HCT116 (cell line): ENCODE data around the gene CCDC192. TPM values are rescaled to one million over a fixed set of nuclear protein-coding genes. Genes with fewer than 3 reads are reported as not detected.

Experiments
- ATAC-seq: fragments of 200-7000 bp; cut with Tn5 transposase; 2 replicates; pipeline ENCODE4 v1.9.1; 2020; ENCODE audit warnings: mild to moderate bottlenecking, moderate library complexity
- BruUV-seq: library from RNA; stranded (reverse); fragments of 400-500 nt; replicated peaks from 2 replicates; lab custom pipeline; 2021; lab: Mats Ljungman, UMichigan
- CTCF ChIA-PET: fragments of 300-600 bp; sonication (Branson Sonifier 250); formaldehyde crosslinking; loops from one replicate; lab custom pipeline; 2021; ENCODE audit warnings: antibody characterized with exemption; lab: Charles Lee
- POLR2A ChIA-PET: fragments of 300-600, 350-600 bp; sonication (Branson Sonifier 250); formaldehyde crosslinking; loops from one replicate; lab custom pipeline; 2021; ENCODE audit warnings: antibody characterized with exemption; lab: Charles Lee
- RAD21 ChIA-PET, 2 experiments: fragments of 300-600 bp; sonication (Branson Sonifier 250); formaldehyde crosslinking; loops; one replicate each; lab custom pipeline; 2023; ENCODE audit warnings: low total read pairs in 2 of 2; ENCODE audit not compliant: uncharacterized antibody in 2 of 2, unreplicated experiment in 2 of 2, low non-redundant PET in 1 of 2; lab: Charles Lee
- DNase-seq: peaks from one replicate; pipeline ENCODE4 v3.0.0-alpha.2; 2010; ENCODE audit warnings: low read depth, low spot score
- H2AFZ ChIP-seq: fragments of 200-600 bp; shearing (Covaris generic), sonication (generic); 2 replicates; pipeline ENCODE4 v1.6.1; 2017; ENCODE audit warnings: low read depth, mixed run types, mixed read lengths, antibody characterized with exemption, low read length; ENCODE audit not compliant: poor library complexity, severe bottlenecking
- H3K27ac ChIP-seq: 2 replicates; pipeline ENCODE4 v1.5.1; 2012; ENCODE audit warnings: low read depth, low read length
- H3K27me3 ChIP-seq: fragments of 200-600 bp; sonication (generic); 2 replicates; pipeline ENCODE4 v1.6.1; 2016; ENCODE audit warnings: mixed run types, low read length, mixed read lengths; ENCODE audit not compliant: insufficient read depth
- H3K36me3 ChIP-seq, 2 experiments: fragments of 200-500 bp in 1 of 2; fragments of 200-600 bp in 1 of 2; sonication (Bioruptor generic) in 1 of 2; sonication (generic) in 1 of 2; 2 replicates each; pipeline versions ENCODE4 v1.5.1 to v1.6.1; 2014 to 2016; ENCODE audit warnings: low read length in 2 of 2, inconsistent platforms in 1 of 2, mixed read lengths in 1 of 2, mixed run types in 1 of 2; ENCODE audit not compliant: insufficient read depth in 2 of 2, control insufficient read depth in 1 of 2
- H3K4me1 ChIP-seq, 2 experiments: fragments of 200-600 bp in 1 of 2; sonication (generic) in 1 of 2; 2 replicates each; pipeline versions ENCODE4 v1.5.1 to v1.6.1; 2012 to 2017; ENCODE audit warnings: low read length in 2 of 2, inconsistent platforms in 1 of 2, mild to moderate bottlenecking in 1 of 2, mixed read lengths in 1 of 2, mixed run types in 1 of 2, moderate library complexity in 1 of 2; ENCODE audit not compliant: insufficient read depth in 2 of 2, control insufficient read depth in 1 of 2
- H3K4me2 ChIP-seq: fragments of 200-600 bp; sonication (generic); 2 replicates; pipeline ENCODE4 v1.6.1; 2017; ENCODE audit warnings: mixed run types, low read length, mixed read lengths
- H3K4me3 ChIP-seq, 2 experiments: fragments of 200-600 bp in 1 of 2; sonication (generic) in 1 of 2; replicated peaks in 1 of 2; 2 replicates each; pipeline ENCODE4 v1.5.1; 2011 to 2016; ENCODE audit warnings: low read length in 2 of 2, control low read depth in 1 of 2, low read depth in 1 of 2, mild to moderate bottlenecking in 1 of 2, mixed read lengths in 1 of 2, mixed run types in 1 of 2
- H3K79me2 ChIP-seq: fragments of 200-600 bp; sonication (generic); 2 replicates; pipeline ENCODE4 v1.6.1; 2017; ENCODE audit warnings: mild to moderate bottlenecking, mixed run types, low read length, moderate library complexity, mixed read lengths; ENCODE audit not compliant: insufficient read depth
- H3K9ac ChIP-seq: fragments of 200-600 bp; sonication (generic); 2 replicates; pipeline ENCODE4 v1.6.1; 2016; ENCODE audit warnings: low read length, mixed read lengths
- H3K9me2 ChIP-seq: fragments of 200-600 bp; sonication (generic), shearing (Covaris generic); 2 replicates; pipeline ENCODE4 v1.6.1; 2017; ENCODE audit warnings: mixed run types, mild to moderate bottlenecking, moderate library complexity; ENCODE audit not compliant: insufficient read depth
- H3K9me3 ChIP-seq, 2 experiments: fragments of 200-500 bp in 1 of 2; fragments of 200-600 bp in 1 of 2; sonication (Bioruptor generic) in 1 of 2; sonication (generic) in 1 of 2; 2 replicates each; pipeline ENCODE4 v1.6.1; 2014 to 2017; ENCODE audit warnings: low read length in 2 of 2, mixed read lengths in 2 of 2, inconsistent platforms in 1 of 2, low read depth in 1 of 2, mild to moderate bottlenecking in 1 of 2, mixed run types in 1 of 2, moderate library complexity in 1 of 2; ENCODE audit not compliant: control insufficient read depth in 1 of 2, insufficient read depth in 1 of 2
- H4K20me1 ChIP-seq: fragments of 200-600 bp; sonication (generic), shearing (Covaris generic); 2 replicates; pipeline ENCODE4 v1.6.1; 2017; ENCODE audit warnings: mixed run types, mild to moderate bottlenecking, moderate library complexity; ENCODE audit not compliant: insufficient read depth
- CEBPB ChIP-seq: IDR thresholded peaks from 2 replicates; pipeline ENCODE4 v1.6.1; 2012; ENCODE audit warnings: low read depth
- EGR1 ChIP-seq: IDR thresholded peaks from 2 replicates; pipeline ENCODE4 v1.6.1; 2012; ENCODE audit warnings: low read depth
- ELF1 ChIP-seq: IDR thresholded peaks from 2 replicates; pipeline ENCODE4 v1.6.1; 2012; ENCODE audit warnings: low read depth, borderline replicate concordance
- EZH2 ChIP-seq: fragments of 200-600 bp; sonication (generic); IDR thresholded peaks from 2 replicates; pipeline ENCODE4 v1.6.1; 2017; ENCODE audit warnings: antibody characterized with exemption, mixed run types
- FOSL1 ChIP-seq: IDR thresholded peaks from 2 replicates; pipeline ENCODE4 v1.6.1; 2012; ENCODE audit warnings: low read depth
- JUND ChIP-seq: IDR thresholded peaks from 2 replicates; pipeline ENCODE4 v1.6.1; 2012
- POLR2A ChIP-seq: IDR thresholded peaks from 2 replicates; pipeline ENCODE4 v1.7.0; 2011; ENCODE audit warnings: borderline replicate concordance; ENCODE audit not compliant: insufficient read depth, insufficient read length; ENCODE audit errors: extremely low read depth
- POLR2AphosphoS5 ChIP-seq: IDR thresholded peaks from 2 replicates; pipeline ENCODE4 v1.6.1; 2011; ENCODE audit warnings: mild to moderate bottlenecking, low read depth, low read length, moderate library complexity
- REST ChIP-seq: IDR thresholded peaks from 2 replicates; pipeline ENCODE4 v1.6.1; 2012; ENCODE audit warnings: low read depth
- TCF7L2 ChIP-seq: IDR thresholded peaks from 2 replicates; pipeline ENCODE4 v1.7.0; 2011; ENCODE audit warnings: borderline replicate concordance, inconsistent platforms; ENCODE audit not compliant: insufficient read depth, insufficient read length; ENCODE audit errors: extremely low read depth
- ZFX ChIP-seq: fragments of 450-650 bp; IDR thresholded peaks from 2 replicates; pipeline ENCODE4 v1.6.1; 2017
- intact Hi-C: fragments of 100-400 bp; cut with micrococcal nuclease; formaldehyde crosslinking; loops from 2 replicates; pipeline ENCODE4 v1.10.0; 2022
- total RNA-seq: library from RNA; stranded (reverse); gene quantifications from one replicate; pipeline ENCODE4 v1.2.1, GENCODE V29; 2021; ENCODE audit not compliant: unreplicated experiment
- TF ChIP-seq, protein P1 (sequence below): IDR thresholded peaks from 2 replicates; pipeline ENCODE4 v1.6.1; 2011; ENCODE audit warnings: mild to moderate bottlenecking, low read length, moderate library complexity; ENCODE audit not compliant: insufficient replicate concordance; ENCODE audit errors: extremely low read depth

Gene CCDC192
- total RNA-seq, 1 experiment from 2014 or later: not detected

DNA sequence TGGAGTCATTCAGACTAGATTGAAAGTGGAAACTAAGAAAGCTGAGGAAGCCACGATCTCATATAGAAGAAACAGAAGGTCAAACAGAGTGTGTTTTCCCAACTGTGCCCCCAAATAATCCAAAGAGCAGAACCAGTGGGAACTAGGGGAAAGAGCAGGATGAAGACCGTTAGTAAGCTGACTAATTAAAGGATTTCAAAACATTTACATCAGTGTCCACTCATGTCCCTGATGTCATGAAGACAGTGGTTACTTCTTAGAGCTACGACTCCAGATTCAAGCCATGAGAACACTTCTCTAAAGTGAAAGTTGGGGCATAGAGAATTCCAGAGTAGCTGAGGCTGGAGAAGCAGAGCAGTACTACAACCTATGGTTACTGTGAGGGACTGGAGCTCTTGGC lies 260.7 kb downstream of the CCDC192 start (continued):
- TF ChIP-seq CEBPB: no peak
- TF ChIP-seq JUND: no peak
- TF ChIP-seq POLR2AphosphoS5: no peak

- H3K79me2 ChIP-seq: no peaks in the 10 kb centered on the region
- no peak for TF ChIP-seq EZH2
- TF ChIP-seq FOSL1: no peak
- no peak for TF ChIP-seq ELF1
- TF ChIP-seq POLR2AphosphoS5: no peak
- TF ChIP-seq ZFX: no peak
- TF ChIP-seq JUND: no peak
- TF ChIP-seq TCF7L2: no peak
- TF ChIP-seq, protein P1, sequence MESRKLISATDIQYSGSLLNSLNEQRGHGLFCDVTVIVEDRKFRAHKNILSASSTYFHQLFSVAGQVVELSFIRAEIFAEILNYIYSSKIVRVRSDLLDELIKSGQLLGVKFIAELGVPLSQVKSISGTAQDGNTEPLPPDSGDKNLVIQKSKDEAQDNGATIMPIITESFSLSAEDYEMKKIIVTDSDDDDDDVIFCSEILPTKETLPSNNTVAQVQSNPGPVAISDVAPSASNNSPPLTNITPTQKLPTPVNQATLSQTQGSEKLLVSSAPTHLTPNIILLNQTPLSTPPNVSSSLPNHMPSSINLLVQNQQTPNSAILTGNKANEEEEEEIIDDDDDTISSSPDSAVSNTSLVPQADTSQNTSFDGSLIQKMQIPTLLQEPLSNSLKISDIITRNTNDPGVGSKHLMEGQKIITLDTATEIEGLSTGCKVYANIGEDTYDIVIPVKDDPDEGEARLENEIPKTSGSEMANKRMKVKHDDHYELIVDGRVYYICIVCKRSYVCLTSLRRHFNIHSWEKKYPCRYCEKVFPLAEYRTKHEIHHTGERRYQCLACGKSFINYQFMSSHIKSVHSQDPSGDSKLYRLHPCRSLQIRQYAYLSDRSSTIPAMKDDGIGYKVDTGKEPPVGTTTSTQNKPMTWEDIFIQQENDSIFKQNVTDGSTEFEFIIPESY: no peak
- no peak for TF ChIP-seq REST
- no peak for TF ChIP-seq POLR2A
- no peak for TF ChIP-seq EGR1
- ChIA-PET RAD21 (no interaction called here), CTCF (no interaction called here), POLR2A (no interaction called here)
- H3K9me3 ChIP-seq: no peaks in the 10 kb centered on the region
- no peaks in the 10 kb centered on the region for H3K36me3 ChIP-seq
- no TSS peak for BruUV-seq
- no peak overlapping the region for H3K4me2 ChIP-seq
- no peak overlapping the region for H3K4me3 ChIP-seq
- no peak overlapping the region for H3K27ac ChIP-seq
- H3K27me3 ChIP-seq: no peaks in the 10 kb centered on the region
- H3K9me2 ChIP-seq: no peaks in the 10 kb centered on the region; the same call in 1 of the 2 replicates
- H4K20me1 ChIP-seq: no peaks in the 10 kb centered on the region
- H3K4me1 ChIP-seq: no peaks in the 10 kb centered on the region
- no peak overlapping the region for H2AFZ ChIP-seq
- H3K9ac ChIP-seq: no peak overlapping the region
- intact Hi-C loops: no loop called here
- ATAC-seq (no peak), DNase-seq (no peak)
These were observed 264.3 kb downstream of the CCDC192 start for GRCh38 chr5:127967323-127967982.
